Stimulated activated CD8-positive, alpha-beta memory T cell treated with anti-CD3 and anti-CD28 coated beads, Interleukin-15, amount 100 ng/mL, for 24 hours (primary cell): ENCODE results near the gene SHOC2.

Experiments
- DNase-seq: peaks from one replicate; pipeline ENCODE4 v3.0.0-alpha.2; 2020; ENCODE audit warnings: low read depth

SHOC2 gene

GRCh38 chr10:110983466-110983865 is 64.1 kb downstream of the SHOC2 start:
- DNase-seq: no peak

GRCh38 chr10:110985497-110986275 is 66.3 kb downstream of the SHOC2 start:
- DNase-seq: no peak

- DNase-seq: no peak
Observed at GRCh38 chr10:110989016-110989415, 69.6 kb downstream of the SHOC2 start.

GRCh38 chr10:110992006-110992800 is 72.8 kb downstream of the SHOC2 start:
- DNase-seq: no peak

- DNase-seq: no peak
Observed at GRCh38 chr10:110993024-110993693, 73.8 kb downstream of the SHOC2 start.

GRCh38 chr10:110994406-110995086 is 75.1 kb downstream of the SHOC2 start:
- no peak for DNase-seq

GRCh38 chr10:110995301-110995700 is 75.9 kb downstream of the SHOC2 start:
- DNase-seq: no peak

- DNase-seq: no peak
Observed at GRCh38 chr10:110996256-110996655, 76.9 kb downstream of the SHOC2 start.

GRCh38 chr10:111004016-111004415 is 84.6 kb downstream of the SHOC2 start:
- DNase-seq: no peak

- no peak for DNase-seq
Observed at GRCh38 chr10:111007486-111007885, 88.1 kb downstream of the SHOC2 start.

- DNase-seq: no peak
Observed at GRCh38 chr10:111015181-111015580, 95.8 kb downstream of the SHOC2 start.

GRCh38 chr10:111017098-111017497 is 97.7 kb downstream of the SHOC2 start:
- no peak for DNase-seq

GRCh38 chr10:111018021-111018420 is 98.6 kb downstream of the SHOC2 start:
- DNase-seq: no peak

- no peak for DNase-seq
Observed at GRCh38 chr10:111023060-111023459, 103.7 kb downstream of the SHOC2 start.

GRCh38 chr10:111030042-111030750 is 110.8 kb downstream of the SHOC2 start:
- no peak for DNase-seq

GRCh38 chr10:111034598-111035310 is 115.3 kb downstream of the SHOC2 start:
- DNase-seq: no peak

- DNase-seq: no peak
Observed at GRCh38 chr10:111035542-111035941, 116.1 kb downstream of the SHOC2 start.

- DNase-seq: no peak
Observed at GRCh38 chr10:111037858-111038257, 118.5 kb downstream of the SHOC2 start.

- no peak for DNase-seq
Observed at GRCh38 chr10:111039522-111039921, 120.1 kb downstream of the SHOC2 start.

GRCh38 chr10:111057006-111057405 is 137.6 kb downstream of the SHOC2 start:
- DNase-seq: no peak
